ENCODE results near the gene CSNK1D.

- no peak for TF ChIP-seq CTCF (IDR thresholded peaks at IDR 0.05)
- TF ChIP-seq POLR2A (IDR thresholded peaks at IDR 0.05) = no peak
These were observed 36.4 kb upstream of the CSNK1D start for GRCh38 chr17:82309656-82310570.

Data from body of pancreas (tissue), 4 donors.